IMR-90 (cell line): ENCODE results near the gene ANKRD44. TPM values are rescaled to one million over a fixed set of nuclear protein-coding genes. Genes with fewer than 3 reads are reported as not detected.

ENCODE experiments used
- ATAC-seq: fragments of 200-7000 bp; cut with Tn5 transposase; 2 replicates; pipeline ENCODE4 v1.9.1; 2020; ENCODE audit warnings: low read depth, mild to moderate bottlenecking, moderate library complexity
- BruUV-seq: library from RNA; stranded (reverse); fragments of 400-500 nt; replicated peaks from 2 replicates; lab custom pipeline; 2021; lab: Mats Ljungman, UMichigan
- CTCF ChIA-PET: fragments of 300-600 bp; formaldehyde crosslinking; extraction: SDS; loops from one replicate; lab custom pipeline; 2021; ENCODE audit warnings: antibody characterized with exemption; lab: Yijun Ruan, JAX
- POLR2A ChIA-PET: fragments of 300-600 bp; sonication (Branson Sonifier 250); formaldehyde crosslinking; loops from one replicate; lab custom pipeline; 2022; ENCODE audit warnings: antibody characterized with exemption; ENCODE audit not compliant: unreplicated experiment; lab: Charles Lee
- DNase-seq: peaks from one replicate; pipeline ENCODE4 v3.0.0; 2013
- H2AFZ ChIP-seq: replicated peaks from 2 replicates; pipeline ENCODE3; 2013; ENCODE audit warnings: low read length, mild to moderate bottlenecking; ENCODE audit not compliant: poor library complexity
- H2AK5ac ChIP-seq: 2 replicates; pipeline ENCODE4 v1.6.1; 2013; ENCODE audit warnings: low read depth, low read length, inconsistent platforms
- H2AK9ac ChIP-seq: replicated peaks from 2 replicates; pipeline ENCODE3; 2013; ENCODE audit warnings: mild to moderate bottlenecking, low read depth, low read length, moderate library complexity; ENCODE audit not compliant: poor library complexity
- H2BK120ac ChIP-seq: 2 replicates; pipeline ENCODE4 v1.6.1; 2013; ENCODE audit warnings: low read depth, low read length, inconsistent platforms
- H2BK15ac ChIP-seq: 3 replicates; pipeline ENCODE4 v1.6.1; 2013; ENCODE audit warnings: low read depth, low read length, inconsistent platforms
- H2BK20ac ChIP-seq: 2 replicates; pipeline ENCODE4 v1.6.1; 2013; ENCODE audit warnings: low read depth, mild to moderate bottlenecking, inconsistent platforms, low read length, moderate library complexity
- H2BK5ac ChIP-seq: 2 replicates; pipeline ENCODE4 v1.6.1; 2013; ENCODE audit warnings: mild to moderate bottlenecking, low read depth, low read length, inconsistent platforms; ENCODE audit not compliant: poor library complexity, severe bottlenecking
- H3K14ac ChIP-seq: replicated peaks from 2 replicates; pipeline ENCODE4 v1.6.1; 2013; ENCODE audit warnings: low read depth, low read length, inconsistent platforms
- H3K18ac ChIP-seq: 2 replicates; pipeline ENCODE4 v1.6.1; 2013; ENCODE audit warnings: low read depth, low read length, control low read depth
- H3K23ac ChIP-seq: 2 replicates; pipeline ENCODE4 v1.6.1; 2013; ENCODE audit warnings: low read depth, low read length, inconsistent platforms
- H3K27ac ChIP-seq: 2 replicates; pipeline ENCODE4 v1.5.1; 2013; ENCODE audit warnings: mild to moderate bottlenecking, control low read depth, low read length; ENCODE audit not compliant: insufficient read depth
- H3K27me3 ChIP-seq: 2 replicates; pipeline ENCODE4 v1.6.1; 2013; ENCODE audit warnings: low read length; ENCODE audit not compliant: control insufficient read depth, insufficient read depth
- H3K36me3 ChIP-seq: 2 replicates; pipeline ENCODE4 v1.6.1; 2013; ENCODE audit warnings: low read length, mixed read lengths; ENCODE audit not compliant: control insufficient read depth, insufficient read depth
- H3K4ac ChIP-seq: 2 replicates; pipeline ENCODE4 v1.6.1; 2013; ENCODE audit warnings: low read depth, low read length, inconsistent platforms
- H3K4me1 ChIP-seq: 2 replicates; pipeline ENCODE4 v1.6.1; 2013; ENCODE audit warnings: low read length, mixed read lengths; ENCODE audit not compliant: control insufficient read depth, insufficient read depth
- H3K4me2 ChIP-seq: 2 replicates; pipeline ENCODE4 v1.6.1; 2013; ENCODE audit warnings: low read depth, mild to moderate bottlenecking, control low read depth, low read length, moderate library complexity
- H3K4me3 ChIP-seq: 2 replicates; pipeline ENCODE4 v1.5.1; 2013; ENCODE audit warnings: low read depth, mild to moderate bottlenecking, control low read depth, low read length, moderate library complexity; ENCODE audit not compliant: insufficient read depth
- H3K56ac ChIP-seq: 2 replicates; pipeline ENCODE4 v1.6.1; 2013; ENCODE audit warnings: low read length, inconsistent platforms; ENCODE audit not compliant: insufficient read depth; ENCODE audit errors: extremely low read depth
- H3K79me1 ChIP-seq, 2 experiments: 2 replicates each; pipeline ENCODE4 v1.6.1; 2013; ENCODE audit warnings: low read length in 2 of 2, inconsistent platforms in 1 of 2, low read depth in 1 of 2
- H3K9ac ChIP-seq: 2 replicates; pipeline ENCODE4 v1.6.1; 2013; ENCODE audit warnings: low read depth, low read length, control low read depth
- H3K9me1 ChIP-seq: 2 replicates; pipeline ENCODE4 v1.6.1; 2013; ENCODE audit warnings: low read length, inconsistent platforms; ENCODE audit not compliant: insufficient read depth
- H3K9me3 ChIP-seq: 2 replicates; pipeline ENCODE4 v1.6.1; 2013; ENCODE audit warnings: low read length; ENCODE audit not compliant: control insufficient read depth, insufficient read depth
- H4K20me1 ChIP-seq: 2 replicates; pipeline ENCODE4 v1.6.1; 2013; ENCODE audit warnings: low read length, inconsistent platforms; ENCODE audit not compliant: insufficient read depth
- H4K5ac ChIP-seq: 2 replicates; pipeline ENCODE4 v1.6.1; 2013; ENCODE audit warnings: mild to moderate bottlenecking, low read depth, low read length, control low read depth
- H4K8ac ChIP-seq, 2 experiments: 2 replicates each; pipeline ENCODE4 v1.6.1; 2013; ENCODE audit warnings: low read depth in 2 of 2, low read length in 2 of 2, control low read depth in 1 of 2, inconsistent platforms in 1 of 2
- H4K91ac ChIP-seq: 2 replicates; pipeline ENCODE4 v1.6.1; 2013; ENCODE audit warnings: low read depth, low read length, inconsistent platforms; ENCODE audit not compliant: insufficient read depth
- CEBPB ChIP-seq: IDR thresholded peaks from 2 replicates; pipeline ENCODE4 v1.6.1; 2012; ENCODE audit warnings: low read depth, low read length, improper control_type of control experiment
- RAD21 ChIP-seq: IDR thresholded peaks from 2 replicates; pipeline ENCODE4 v1.6.1; 2012; ENCODE audit warnings: low read length, improper control_type of control experiment
- WGBS, 2 experiments: methylation state at CpG; one replicate each; pipeline versions ENCODE4 v1.1.5 to v1.1.7; 2013; ENCODE audit warnings: missing lambda C conversion rate in 2 of 2; ENCODE audit not compliant: insufficient read length in 1 of 2; ENCODE audit errors: extremely low coverage in 2 of 2; 5-methylcytosine and 5-hydroxymethylcytosine counted together
- dilution Hi-C: fragments of 300-500 bp; cut with HindIII; formaldehyde crosslinking; loops from one replicate; pipeline ENCODE4 v1.14.3; 2018; ENCODE audit warnings: low sequenced_read_pairs; ENCODE audit not compliant: unreplicated experiment
- in situ Hi-C: fragments of 300-500 bp; cut with MboI; formaldehyde crosslinking; loops from 3 replicates; pipeline ENCODE4 v1.14.3; 2019; ENCODE audit warnings: low sequenced_read_pairs, inconsistent platforms, mixed read lengths
- intact Hi-C: fragments of 100-400 bp; cut with micrococcal nuclease; formaldehyde crosslinking; loops from 2 replicates; pipeline ENCODE4 v1.10.0; 2022
- polyA plus RNA-seq, 3 experiments: library from polyadenylated mRNA; depleted of rRNA; stranded (reverse); fragments of >200 nt; gene quantifications; 2 replicates each; pipeline ENCODE4 v1.2.3, GENCODE V29; 2012; ENCODE audit warnings: low replicate concordance in 1 of 3
- total RNA-seq: library from RNA; depleted of rRNA; stranded (reverse); fragments of >200 nt; gene quantifications from 2 replicates; pipeline ENCODE4 v1.2.3, GENCODE V29; 2012

Gene ANKRD44
- total and polyA plus RNA-seq, 2 of the 4 experiments (the other 2 are of a cell fraction), result 5.2 to 15.6 TPM

- Histone ChIP-seq H3K9me3 (no peaks in the 10 kb centered on the region), H4K8ac (no peak overlapping the region), H4K20me1 (no peaks in the 10 kb centered on the region), H2AFZ (no peak overlapping the region), H2BK15ac (no peak overlapping the region), H3K18ac (no peak overlapping the region), H2AK5ac (no peak overlapping the region), H4K91ac (no peak overlapping the region), H3K27me3 (no peaks in the 10 kb centered on the region), H3K14ac (no peak overlapping the region), H3K4me1 (no peaks in the 10 kb centered on the region), H2BK20ac (no peak overlapping the region), H3K4ac (no peak overlapping the region), H3K27ac (no peak overlapping the region), H3K4me3 (no peak overlapping the region), H3K56ac (no peak overlapping the region), H3K9me1 (no peaks in the 10 kb centered on the region), H3K79me1 (no peaks in the 10 kb centered on the region), H3K36me3 (no peaks in the 10 kb centered on the region), H3K23ac (no peak overlapping the region), H3K4me2 (0 out of 2 replicates have a peak overlapping the region, but pooled peaks have one; percentile 2), H2AK9ac (no peak overlapping the region), H4K5ac (no peak overlapping the region), H3K9ac (no peak overlapping the region), H2BK5ac (no peak overlapping the region), H2BK120ac (no peak overlapping the region)
- ATAC-seq (peak; percentile 40; the same call in 1 of the 2 replicates), DNase-seq (no peak)
- WGBS, 2 experiments, result no CpG with 5 or more reads among the region's 8 CpGs
- intact Hi-C loops, result no loop called here
- in situ Hi-C loops, result no loop called here
- dilution Hi-C loops, result no loop called here
- ChIA-PET CTCF (interaction anchor here (0.7 kb wide), 1 partner anchor 16 kb away, joined by 3 read pairs; no protein-coding TSS in a partner anchor), POLR2A (no interaction called here)
- no TSS peak for BruUV-seq
- TF ChIP-seq CEBPB, result no peak
- TF ChIP-seq RAD21, result no peak
Measured at GRCh38 chr2:197339016-197339415, 28.4 kb upstream of the ANKRD44 start.
